Stimulated activated naive B cell treated with anti-CD40 and anti-IgM and Interleukin-4, amounts not matched to agents 10 μg/mL and 1 μg/mL and 100 μg/mL, for 72 hours (primary cell): Measurements from ENCODE around the gene ROS1.

Experiments used
- ATAC-seq, 2 donors: fragments of 150-1000 bp; cut with Tn5 transposase; replicated peaks; 2 replicates each; pipeline ENCODE4 v1.10.0; 2021; ENCODE audit warnings: moderate library complexity in 1 of 2
- DNase-seq: peaks from one replicate; pipeline ENCODE4 v3.0.0; 2021
- H3K27ac Mint-ChIP-seq: one replicate; pipeline ENCODE4 v1.8.0; 2022; ENCODE audit warnings: mild to moderate bottlenecking, mixed read lengths
- H3K27me3 Mint-ChIP-seq, 2 donors: one replicate each; pipeline ENCODE4 v1.8.0; 2022; ENCODE audit warnings: mixed read lengths in 2 of 2
- H3K36me3 Mint-ChIP-seq, 2 donors: one replicate each; pipeline ENCODE4 v1.8.0; 2022; ENCODE audit warnings: mixed read lengths in 2 of 2, mild to moderate bottlenecking in 1 of 2
- H3K4me1 Mint-ChIP-seq, 2 donors: one replicate each; pipeline ENCODE4 v1.8.0; 2022; ENCODE audit warnings: mixed read lengths in 2 of 2, mild to moderate bottlenecking in 1 of 2
- H3K4me3 Mint-ChIP-seq, 2 donors: one replicate each; pipeline ENCODE4 v1.8.0; 2022; ENCODE audit warnings: mild to moderate bottlenecking in 2 of 2, mixed read lengths in 2 of 2, moderate library complexity in 1 of 2
- H3K9me3 Mint-ChIP-seq, 2 donors: one replicate each; pipeline ENCODE4 v1.8.0; 2022; ENCODE audit warnings: mixed read lengths in 2 of 2, mild to moderate bottlenecking in 1 of 2

The ROS1 gene

GRCh38 chr6:117409863-117410262 lies 15.9 kb downstream of the ROS1 start:
- Mint-ChIP-seq H3K9me3 (no peaks in the 10 kb centered on the region), H3K36me3 (no peaks in the 10 kb centered on the region), H3K4me3 (no peak overlapping the region), H3K27ac (no peak overlapping the region), H3K4me1 (no peaks in the 10 kb centered on the region), H3K27me3 (peaks cover 4 to 6% of the 10 kb centered on the region in 2 donors)
- no peak for ATAC-seq
- DNase-seq = no peak

GRCh38 chr6:117409420-117409819 lies 16.3 kb downstream of the ROS1 start:
- ATAC-seq (no peak), DNase-seq (no peak)
- Mint-ChIP-seq H3K4me1 (no peaks in the 10 kb centered on the region), H3K9me3 (no peaks in the 10 kb centered on the region), H3K36me3 (no peaks in the 10 kb centered on the region), H3K27ac (no peak overlapping the region), H3K27me3 (peaks cover 4 to 6% of the 10 kb centered on the region in 2 donors), H3K4me3 (no peak overlapping the region)

DNA sequence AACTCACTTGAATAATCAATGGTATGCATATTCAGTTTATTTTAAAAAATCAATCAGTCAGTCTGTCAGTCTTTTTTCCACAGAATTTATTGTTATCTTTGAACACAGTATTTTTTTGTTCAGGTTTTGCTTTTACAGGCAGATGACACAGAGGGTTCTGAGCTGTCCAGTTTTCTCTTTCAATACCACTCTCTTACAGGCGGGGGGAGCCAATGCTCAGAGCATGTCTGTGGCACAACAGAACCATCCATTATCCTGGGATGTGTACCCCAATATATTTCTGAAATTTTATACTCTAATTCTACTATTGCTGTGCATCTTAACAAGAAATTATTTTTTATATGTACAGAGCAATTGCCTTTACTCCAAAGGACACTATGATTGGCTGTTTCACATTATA lies 21.2 kb downstream of the ROS1 start:
- no peaks in the 10 kb centered on the region for H3K9me3 Mint-ChIP-seq

DNA sequence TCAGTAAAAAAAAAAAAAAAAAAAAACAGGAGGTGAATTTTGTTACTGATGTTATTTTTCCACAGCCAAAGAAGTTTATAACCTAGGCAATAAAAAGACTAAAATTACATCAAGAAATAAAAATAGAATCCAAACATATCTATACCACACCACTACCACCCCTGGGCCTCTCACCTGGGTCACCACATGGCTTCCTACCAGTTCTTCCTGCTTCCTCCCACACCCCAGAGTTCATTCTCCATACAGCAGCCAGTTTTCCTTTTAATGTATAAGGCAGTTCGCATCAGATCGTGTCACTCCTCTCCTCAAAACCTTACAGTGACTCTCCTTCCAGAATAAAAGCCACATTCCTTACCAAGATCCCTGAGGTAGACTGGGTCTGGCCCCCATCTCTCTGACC lies 23.9 kb downstream of the ROS1 start:
- ATAC-seq (no peak), DNase-seq (no peak)
- Mint-ChIP-seq H3K27ac (no peak overlapping the region), H3K27me3 (no peaks in the 10 kb centered on the region), H3K4me3 (no peak overlapping the region), H3K36me3 (no peaks in the 10 kb centered on the region), H3K9me3 (no peaks in the 10 kb centered on the region), H3K4me1 (no peaks in the 10 kb centered on the region)

More for the DNA sequence above, 21.2 kb downstream of the ROS1 start:
- no peaks in the 10 kb centered on the region for H3K36me3 Mint-ChIP-seq
- H3K4me3 Mint-ChIP-seq = no peak overlapping the region
- H3K27ac Mint-ChIP-seq = no peak overlapping the region
- ATAC-seq (no peak), DNase-seq (no peak)
- no peaks in the 10 kb centered on the region for H3K27me3 Mint-ChIP-seq
- H3K4me1 Mint-ChIP-seq = no peaks in the 10 kb centered on the region

DNA sequence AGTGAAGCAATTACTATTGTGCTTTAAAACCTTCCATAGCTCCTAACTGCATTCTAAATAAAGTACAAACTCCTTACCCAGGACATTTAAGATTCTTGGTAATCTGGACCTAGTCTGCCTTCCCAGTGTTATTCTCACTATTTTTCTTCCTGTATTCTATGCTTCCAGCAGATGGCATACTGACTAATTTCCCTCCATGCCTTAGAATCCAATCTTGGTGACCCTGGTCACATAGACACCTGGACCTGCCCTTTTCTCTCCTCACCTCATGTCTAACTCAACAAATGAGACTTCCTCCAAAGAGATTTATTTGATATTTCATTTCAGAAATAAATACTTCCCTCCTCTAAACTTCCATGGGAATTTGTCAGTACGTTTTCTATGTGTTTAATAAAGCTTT lies 25.8 kb downstream of the ROS1 start:
- no peaks in the 10 kb centered on the region for H3K4me1 Mint-ChIP-seq
- no peaks in the 10 kb centered on the region for H3K36me3 Mint-ChIP-seq
- DNase-seq (no peak), ATAC-seq (no peak)
- no peak overlapping the region for H3K27ac Mint-ChIP-seq
- no peaks in the 10 kb centered on the region for H3K9me3 Mint-ChIP-seq
- no peak overlapping the region for H3K4me3 Mint-ChIP-seq
- no peaks in the 10 kb centered on the region for H3K27me3 Mint-ChIP-seq

- ATAC-seq = no peak
- no peak for DNase-seq
- no peak overlapping the region for H3K27ac Mint-ChIP-seq
- H3K4me1 Mint-ChIP-seq = no peaks in the 10 kb centered on the region
- H3K4me3 Mint-ChIP-seq = no peak overlapping the region
- H3K9me3 Mint-ChIP-seq = no peaks in the 10 kb centered on the region
- H3K36me3 Mint-ChIP-seq = no peaks in the 10 kb centered on the region
- peaks cover 0 to 4% of the 10 kb centered on the region in 2 donors for H3K27me3 Mint-ChIP-seq
Measured at GRCh38 chr6:117399126-117399525, 26.6 kb downstream of the ROS1 start.

- ATAC-seq (no peak), DNase-seq (no peak)
- no peaks in the 10 kb centered on the region for H3K9me3 Mint-ChIP-seq
- no peaks in the 10 kb centered on the region for H3K4me1 Mint-ChIP-seq
- no peak overlapping the region for H3K4me3 Mint-ChIP-seq
- no peaks in the 10 kb centered on the region for H3K36me3 Mint-ChIP-seq
- H3K27me3 Mint-ChIP-seq = peaks cover 1 to 4% of the 10 kb centered on the region in 2 donors
- H3K27ac Mint-ChIP-seq = no peak overlapping the region
Measured at GRCh38 chr6:117397536-117398227, 28.1 kb downstream of the ROS1 start.

- no peak for DNase-seq
- H3K36me3 Mint-ChIP-seq = no peaks in the 10 kb centered on the region
- H3K4me3 Mint-ChIP-seq = no peak overlapping the region
- peaks cover 5 to 6% of the 10 kb centered on the region in 2 donors for H3K27me3 Mint-ChIP-seq
- H3K4me1 Mint-ChIP-seq = no peaks in the 10 kb centered on the region
- no peak for ATAC-seq
- H3K9me3 Mint-ChIP-seq = no peaks in the 10 kb centered on the region
- H3K27ac Mint-ChIP-seq = no peak overlapping the region
Measured at GRCh38 chr6:117396228-117396627, 29.5 kb downstream of the ROS1 start.

DNA sequence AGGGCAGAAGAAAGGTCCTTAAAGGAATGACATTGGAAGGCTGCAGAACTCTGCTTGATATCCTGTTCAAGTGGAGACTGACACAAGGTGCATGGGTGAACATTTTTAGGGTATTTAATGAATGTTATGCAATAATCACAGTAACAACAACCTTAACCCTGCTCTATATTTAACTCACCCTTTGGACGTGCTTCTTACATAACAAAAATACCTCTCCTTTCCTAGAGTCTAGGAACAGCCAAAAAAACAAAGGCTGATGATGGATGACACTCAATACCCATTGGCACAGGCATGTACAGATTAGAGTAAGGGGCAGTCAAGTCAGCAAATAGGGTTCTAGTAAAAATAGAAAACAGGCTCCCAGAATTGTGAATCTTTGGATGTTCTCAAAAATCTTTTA lies 30.6 kb downstream of the ROS1 start:
- Mint-ChIP-seq H3K27ac (no peak overlapping the region), H3K27me3 (peaks cover 5 to 9% of the 10 kb centered on the region in 2 donors)

DNA sequence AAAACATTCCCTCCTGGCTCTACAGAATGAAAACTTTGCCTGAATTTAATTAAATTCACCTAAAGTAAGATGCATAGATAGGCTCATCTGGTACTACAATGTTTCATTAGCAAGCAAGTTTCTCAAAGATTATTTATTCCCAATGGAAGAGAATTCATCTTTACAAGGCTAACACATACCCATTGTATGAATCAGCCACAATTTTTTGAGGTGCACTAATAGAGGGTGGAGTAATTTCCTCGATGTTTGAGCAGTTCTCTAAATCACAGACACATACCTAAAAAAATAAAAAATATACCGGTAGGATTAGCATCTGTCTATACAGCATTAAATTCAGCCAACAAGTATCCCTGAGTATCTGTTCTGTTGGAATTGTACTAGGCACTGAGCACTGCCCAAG lies 32.7 kb downstream of the ROS1 start:
- Mint-ChIP-seq H3K36me3 (no peaks in the 10 kb centered on the region), H3K27me3 (peaks cover 9 to 10% of the 10 kb centered on the region in 2 donors), H3K4me3 (no peak overlapping the region), H3K4me1 (no peaks in the 10 kb centered on the region), H3K27ac (no peak overlapping the region), H3K9me3 (no peaks in the 10 kb centered on the region)
- ATAC-seq (no peak), DNase-seq (no peak)

More for the DNA sequence above, 30.6 kb downstream of the ROS1 start:
- Mint-ChIP-seq H3K4me3 (no peak overlapping the region), H3K36me3 (no peaks in the 10 kb centered on the region), H3K9me3 (no peaks in the 10 kb centered on the region), H3K4me1 (no peaks in the 10 kb centered on the region)
- DNase-seq = no peak
- no peak for ATAC-seq

- Mint-ChIP-seq H3K4me3 (no peak overlapping the region), H3K27ac (no peak overlapping the region), H3K36me3 (no peaks in the 10 kb centered on the region), H3K9me3 (no peaks in the 10 kb centered on the region), H3K4me1 (no peaks in the 10 kb centered on the region), H3K27me3 (peaks cover 9 to 10% of the 10 kb centered on the region in 2 donors)
- no peak for ATAC-seq
- DNase-seq = no peak
Measured at GRCh38 chr6:117391874-117392583, 33.7 kb downstream of the ROS1 start.

DNA sequence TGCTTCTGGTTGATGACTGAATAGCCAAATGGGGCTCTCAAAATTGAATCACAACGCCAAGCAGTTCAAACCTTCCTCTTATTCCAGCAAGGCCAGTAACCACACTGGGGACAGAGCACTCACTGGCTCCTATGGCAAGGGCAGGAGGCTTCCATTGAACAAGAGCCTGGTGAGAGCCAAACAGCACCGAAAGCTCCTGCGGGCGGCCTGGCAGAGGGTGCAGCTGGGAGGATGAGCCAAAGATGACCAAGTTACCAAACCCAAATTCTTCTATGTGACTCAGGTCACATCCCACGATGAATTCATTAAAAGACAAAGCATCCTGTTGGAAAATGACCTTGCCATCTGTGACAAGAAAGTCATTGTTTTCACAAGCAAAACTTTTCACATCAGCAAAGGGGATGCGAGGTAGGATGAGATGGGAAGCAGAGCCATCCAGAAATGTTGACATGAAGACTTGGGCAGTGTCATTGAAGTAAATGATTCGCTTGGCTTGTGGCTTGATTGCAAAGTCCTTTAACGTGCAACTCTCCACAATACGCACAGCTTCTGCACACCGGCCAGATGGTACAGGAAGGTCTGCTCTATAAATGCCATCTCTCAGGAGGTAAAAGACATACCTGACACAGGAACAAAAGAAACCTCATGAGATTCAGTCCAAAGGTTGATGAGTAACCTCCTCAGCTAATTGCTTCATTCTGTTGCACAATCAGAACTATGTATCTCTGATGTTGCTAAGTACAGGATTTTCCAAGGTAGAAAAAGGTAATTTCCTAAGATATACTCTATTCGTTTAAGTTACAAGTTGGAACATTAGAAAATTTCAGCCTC lies 36.3 kb downstream of the ROS1 start:
- no peaks in the 10 kb centered on the region for H3K36me3 Mint-ChIP-seq
- H3K9me3 Mint-ChIP-seq = no peaks in the 10 kb centered on the region
- no peak overlapping the region for H3K27ac Mint-ChIP-seq
- peaks cover 5 to 10% of the 10 kb centered on the region in 2 donors for H3K27me3 Mint-ChIP-seq
- no peak overlapping the region for H3K4me3 Mint-ChIP-seq
- ATAC-seq = no peak
- no peaks in the 10 kb centered on the region for H3K4me1 Mint-ChIP-seq
- no peak for DNase-seq

DNA sequence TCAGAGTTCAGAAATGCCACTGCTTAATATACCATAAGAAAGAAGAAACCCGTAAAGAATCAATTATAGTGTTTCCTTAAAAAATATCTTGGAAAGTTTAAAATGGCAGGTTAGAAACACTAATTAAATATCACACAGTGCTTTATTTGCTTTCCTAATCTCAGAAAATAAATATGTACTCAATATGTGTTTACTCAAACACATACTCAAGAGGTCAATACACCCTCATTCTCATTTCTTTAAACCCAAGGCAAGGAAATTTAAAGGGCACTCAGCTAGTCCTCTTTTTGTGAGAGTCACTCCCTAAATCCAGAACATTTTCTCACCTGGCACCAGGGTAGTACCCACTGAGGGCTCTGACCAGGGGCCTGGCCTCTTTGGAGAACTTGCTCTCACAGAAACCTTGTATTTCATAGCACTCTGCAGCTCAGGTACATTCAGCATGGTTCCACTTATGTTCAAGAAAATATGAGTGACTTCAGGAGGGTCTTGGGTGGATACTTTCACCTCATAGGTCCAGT lies 38.2 kb downstream of the ROS1 start:
- H3K4me1 Mint-ChIP-seq = no peaks in the 10 kb centered on the region

GRCh38 chr6:117384659-117385058 lies 41.1 kb downstream of the ROS1 start:
- H3K27me3 Mint-ChIP-seq = peaks cover 0 to 5% of the 10 kb centered on the region in 2 donors
- no peak for ATAC-seq
- no peaks in the 10 kb centered on the region for H3K4me1 Mint-ChIP-seq
- H3K27ac Mint-ChIP-seq = no peak overlapping the region
- no peak for DNase-seq
- H3K9me3 Mint-ChIP-seq = no peaks in the 10 kb centered on the region
- H3K4me3 Mint-ChIP-seq = no peak overlapping the region
- H3K36me3 Mint-ChIP-seq = no peaks in the 10 kb centered on the region

More for the DNA sequence above, 38.2 kb downstream of the ROS1 start:
- no peaks in the 10 kb centered on the region for H3K9me3 Mint-ChIP-seq
- no peaks in the 10 kb centered on the region for H3K36me3 Mint-ChIP-seq
- ATAC-seq = no peak
- DNase-seq = no peak
- H3K27me3 Mint-ChIP-seq = peaks cover 5 to 7% of the 10 kb centered on the region in 2 donors
- no peak overlapping the region for H3K4me3 Mint-ChIP-seq
- no peak overlapping the region for H3K27ac Mint-ChIP-seq
